ENCODE results near the gene CPEB4.

CPEB4 gene

GRCh38 chr5:173887610-173888472, at the start of gene CPEB4:
CPEB4 (plus strand) TSS chr5:173888349; CDS start chr5:173889734, 1,385 bp downstream.
- Histone ChIP-seq H3K4me3 (ENCODE audit: low read depth in 1 of 2, low read length in 1 of 2) (peak within 1 kb of the TSS; percentile 77 to 87), H3K27me3 (no peaks in the 10 kb centered on the region), H3K9me3 (no peaks in the 10 kb centered on the region), H3K27ac (peak within 1 kb of the TSS; percentile 94), H3K4me1 (ENCODE audit: control insufficient read depth in 1 of 2, insufficient read depth in 1 of 2, low read depth in 1 of 2, low read length in 1 of 2) (peaks cover 79 to 81% of the 10 kb centered on the region in 2 experiments), H3K36me3 (peaks cover 3% of the 10 kb centered on the region)
- TF ChIP-seq CTCF (IDR thresholded peaks at IDR 0.05): peak; percentile 33

GRCh38 chr5:173839117-173839713, 48.9 kb upstream of the CPEB4 start:
- peaks cover 32 to 34% of the 10 kb centered on the region in 2 experiments for H3K4me1 ChIP-seq (ENCODE audit: control insufficient read depth in 1 of 2, insufficient read depth in 1 of 2, low read depth in 1 of 2, low read length in 1 of 2)
- H3K27me3 ChIP-seq: no peaks in the 10 kb centered on the region
- H3K27ac ChIP-seq: no peak overlapping the region
- H3K4me3 ChIP-seq (ENCODE audit: low read depth in 1 of 2, low read length in 1 of 2): no peak overlapping the region
- H3K36me3 ChIP-seq: no peaks in the 10 kb centered on the region
- no peaks in the 10 kb centered on the region for H3K9me3 ChIP-seq
- TF ChIP-seq CTCF (IDR thresholded peaks at IDR 0.05): no peak

GRCh38 chr5:173840111-173840983, 47.8 kb upstream of the CPEB4 start:
- Histone ChIP-seq H3K4me1 (ENCODE audit: control insufficient read depth in 1 of 2, insufficient read depth in 1 of 2, low read depth in 1 of 2, low read length in 1 of 2) (peaks cover 20 to 23% of the 10 kb centered on the region in 2 experiments), H3K4me3 (ENCODE audit: low read depth in 1 of 2, low read length in 1 of 2) (no peak overlapping the region), H3K27me3 (no peaks in the 10 kb centered on the region), H3K9me3 (no peaks in the 10 kb centered on the region), H3K36me3 (no peaks in the 10 kb centered on the region), H3K27ac (no peak overlapping the region)
- TF ChIP-seq CTCF (IDR thresholded peaks at IDR 0.05): no peak

- peaks cover 7 to 9% of the 10 kb centered on the region in 2 experiments for H3K4me1 ChIP-seq (ENCODE audit: control insufficient read depth in 1 of 2, insufficient read depth in 1 of 2, low read depth in 1 of 2, low read length in 1 of 2)
- H3K27me3 ChIP-seq: no peaks in the 10 kb centered on the region
- no peak overlapping the region for H3K4me3 ChIP-seq (ENCODE audit: low read depth in 1 of 2, low read length in 1 of 2)
- H3K9me3 ChIP-seq: no peaks in the 10 kb centered on the region
- H3K36me3 ChIP-seq: no peaks in the 10 kb centered on the region
- TF ChIP-seq CTCF (IDR thresholded peaks at IDR 0.05): no peak
- H3K27ac ChIP-seq: no peak overlapping the region
Measured at GRCh38 chr5:173841710-173842109, 46.4 kb upstream of the CPEB4 start.

- Histone ChIP-seq H3K4me3 (ENCODE audit: low read depth in 1 of 2, low read length in 1 of 2) (no peak overlapping the region), H3K27ac (no peak overlapping the region), H3K9me3 (no peaks in the 10 kb centered on the region), H3K4me1 (ENCODE audit: control insufficient read depth in 1 of 2, insufficient read depth in 1 of 2, low read depth in 1 of 2, low read length in 1 of 2) (no peaks in the 10 kb centered on the region), H3K27me3 (no peaks in the 10 kb centered on the region), H3K36me3 (no peaks in the 10 kb centered on the region)
- no peak for TF ChIP-seq CTCF (IDR thresholded peaks at IDR 0.05)
Measured at GRCh38 chr5:173843794-173844193, 44.4 kb upstream of the CPEB4 start.
